Endodermal cell (in vitro differentiated cells): ENCODE data around the gene TMA7B. TPM values are rescaled to one million over a fixed set of nuclear protein-coding genes. Genes with fewer than 3 reads are reported as not detected.

Experiments
- DNase-seq: peaks from one replicate; pipeline ENCODE4 v3.0.0-alpha.2; 2017
- H3K27ac ChIP-seq: 2 replicates; pipeline ENCODE4 v1.5.1; 2013; ENCODE audit warnings: mild to moderate bottlenecking, low read depth, low read length, moderate library complexity
- H3K27me3 ChIP-seq: 2 replicates; pipeline ENCODE4 v1.6.1; 2013; ENCODE audit warnings: mild to moderate bottlenecking, low read length, moderate library complexity; ENCODE audit not compliant: insufficient read depth, control insufficient read depth, poor library complexity, severe bottlenecking
- H3K36me3 ChIP-seq: 2 replicates; pipeline ENCODE4 v1.7.0; 2013; ENCODE audit warnings: mild to moderate bottlenecking, low read length, moderate library complexity; ENCODE audit not compliant: control insufficient read depth, insufficient read depth
- H3K4me1 ChIP-seq: one replicate; pipeline ENCODE4 v1.7.0; 2013; ENCODE audit warnings: low read length; ENCODE audit not compliant: control insufficient read depth, insufficient read depth
- H3K4me3 ChIP-seq: 2 replicates; pipeline ENCODE4 v1.5.1; 2013; ENCODE audit warnings: mild to moderate bottlenecking, low read length, moderate library complexity
- H3K9ac ChIP-seq: 2 replicates; pipeline ENCODE4 v1.6.1; 2013; ENCODE audit warnings: mild to moderate bottlenecking, low read length, moderate library complexity; ENCODE audit not compliant: poor library complexity, severe bottlenecking; ENCODE audit errors: extremely low read depth
- H3K9me3 ChIP-seq: 2 replicates; pipeline ENCODE4 v1.6.1; 2013; ENCODE audit warnings: mild to moderate bottlenecking, low read length, moderate library complexity; ENCODE audit not compliant: control insufficient read depth
- H3K27ac Mint-ChIP-seq: 2 replicates; pipeline ENCODE4 v1.8.0; 2020; ENCODE audit warnings: mixed read lengths
- H3K27me3 Mint-ChIP-seq: 2 replicates; pipeline ENCODE4 v1.8.0; 2021; ENCODE audit warnings: mild to moderate bottlenecking, mixed read lengths; ENCODE audit not compliant: insufficient read depth
- H3K36me3 Mint-ChIP-seq: 2 replicates; pipeline ENCODE4 v1.8.0; 2020; ENCODE audit warnings: low read depth, mixed read lengths
- H3K4me1 Mint-ChIP-seq: 2 replicates; pipeline ENCODE4 v1.8.0; 2020; ENCODE audit warnings: mixed read lengths
- H3K4me3 Mint-ChIP-seq: 2 replicates; pipeline ENCODE4 v1.8.0; 2020; ENCODE audit warnings: mild to moderate bottlenecking, moderate library complexity, mixed read lengths
- H3K9me3 Mint-ChIP-seq: 2 replicates; pipeline ENCODE4 v1.8.0; 2020; ENCODE audit warnings: mild to moderate bottlenecking, mixed read lengths
- CTCF ChIP-seq: fragments of 200-600 bp; sonication (generic); conservative IDR thresholded peaks from 2 replicates; pipeline ENCODE4 v1.5.0; 2021; ENCODE audit warnings: antibody characterized with exemption, mild to moderate bottlenecking
- WGBS, 2 experiments: methylation state at CpG; one replicate each; pipeline versions ENCODE4 v1.1.5 to v1.1.7; 2013; ENCODE audit warnings: missing lambda C conversion rate in 2 of 2, mixed read lengths in 1 of 2; ENCODE audit not compliant: insufficient coverage in 1 of 2, insufficient read length in 1 of 2; 5-methylcytosine and 5-hydroxymethylcytosine counted together
- total RNA-seq, 2 donors: library from RNA; stranded (reverse); fragmentation: NEBNext Ultra II Directional in 1 of 2; extraction: Animal tissue kit (Norgen Biotek cat#: 25700) in 1 of 2; gene quantifications; 2 replicates in 1 of 2; 3 replicates in 1 of 2; pipeline ENCODE4 v1.2.1, GENCODE V29; 2021

Gene TMA7B
- total RNA-seq, 2 donors from 2014 or later = not detected

GRCh38 chr22:39989633-39990032 lies 29.4 kb downstream of the TMA7B start:
- H3K27ac ChIP-seq = no peak overlapping the region
- 89 to 93% methylated on average over 3 to 7 of the region's 7 CpGs for WGBS, 2 experiments
- Mint-ChIP-seq H3K4me1 (peaks cover 38% of the 10 kb centered on the region), H3K4me3 (no peak overlapping the region), H3K27me3 (peaks cover 50% of the 10 kb centered on the region), H3K27ac (peak overlapping the region; percentile 67), H3K9me3 (no peaks in the 10 kb centered on the region), H3K36me3 (no peaks in the 10 kb centered on the region)
- H3K9me3 ChIP-seq = no peaks in the 10 kb centered on the region
- H3K9ac ChIP-seq = no peak overlapping the region
- H3K36me3 ChIP-seq = no peaks in the 10 kb centered on the region
- DNase-seq = no peak
- no peak for TF ChIP-seq CTCF
- H3K4me1 ChIP-seq = no peaks in the 10 kb centered on the region
- H3K27me3 ChIP-seq = peaks cover 53% of the 10 kb centered on the region
- no peak overlapping the region for H3K4me3 ChIP-seq

GRCh38 chr22:39990686-39991085 lies 30.5 kb downstream of the TMA7B start:
- H3K4me3 Mint-ChIP-seq = no peak overlapping the region
- H3K4me1 Mint-ChIP-seq = peaks cover 36% of the 10 kb centered on the region
- Histone ChIP-seq H3K27ac (no peak overlapping the region), H3K36me3 (no peaks in the 10 kb centered on the region), H3K4me1 (no peaks in the 10 kb centered on the region), H3K9me3 (no peaks in the 10 kb centered on the region), H3K9ac (no peak overlapping the region), H3K27me3 (peaks cover 55% of the 10 kb centered on the region), H3K4me3 (no peak overlapping the region)
- DNase-seq = no peak
- peaks cover 39% of the 10 kb centered on the region for H3K27me3 Mint-ChIP-seq
- no peaks in the 10 kb centered on the region for H3K9me3 Mint-ChIP-seq
- no peaks in the 10 kb centered on the region for H3K36me3 Mint-ChIP-seq
- no peak for TF ChIP-seq CTCF
- WGBS, 2 experiments = 79% methylated on average over 3 of the region's 3 CpGs; no CpG with 5 or more reads in 1 of the 2 experiments
- no peak overlapping the region for H3K27ac Mint-ChIP-seq

- Histone ChIP-seq H3K27me3 (peaks cover 52% of the 10 kb centered on the region), H3K9me3 (no peaks in the 10 kb centered on the region), H3K27ac (no peak overlapping the region), H3K36me3 (no peaks in the 10 kb centered on the region), H3K9ac (no peak overlapping the region), H3K4me3 (no peak overlapping the region), H3K4me1 (no peaks in the 10 kb centered on the region)
- Mint-ChIP-seq H3K36me3 (no peaks in the 10 kb centered on the region), H3K4me1 (peaks cover 41% of the 10 kb centered on the region), H3K9me3 (no peaks in the 10 kb centered on the region), H3K4me3 (no peak overlapping the region), H3K27me3 (peaks cover 35% of the 10 kb centered on the region), H3K27ac (no peak overlapping the region)
- no peak for DNase-seq
- no peak for TF ChIP-seq CTCF
- 89 to 94% methylated on average over 3 to 9 of the region's 9 CpGs for WGBS, 2 experiments
Observed at GRCh38 chr22:39991159-39991860, 31.1 kb downstream of the TMA7B start.
